ENCODE measurements around the gene IDI1. TPM values are rescaled to one million over a fixed set of nuclear protein-coding genes. Genes with fewer than 3 reads are reported as not detected.

IDI1 gene
- total RNA-seq, 1 donor from 2014 or later: 45.2 TPM

- no peak for TF ChIP-seq CTCF (conservative IDR thresholded peaks at IDR 0.05)
- H3K27ac Mint-ChIP-seq: no peak overlapping the region
- no peak for DNase-seq (ENCODE audit: extremely low spot score, unreplicated experiment)
- H3K27me3 Mint-ChIP-seq: no peaks in the 10 kb centered on the region
- peaks cover 26% of the 10 kb centered on the region for H3K36me3 Mint-ChIP-seq
- no peak overlapping the region for H3K4me3 Mint-ChIP-seq
- no peaks in the 10 kb centered on the region for H3K4me1 Mint-ChIP-seq (ENCODE audit: unreplicated experiment)
- no peaks in the 10 kb centered on the region for H3K9me3 Mint-ChIP-seq
Observed at GRCh38 chr10:1084011-1084950, 35.4 kb upstream of the IDI1 start.

GRCh38 chr10:1083581-1083980, 34.7 kb upstream of the IDI1 start:
- H3K27ac Mint-ChIP-seq: no peak overlapping the region
- peaks cover 27% of the 10 kb centered on the region for H3K36me3 Mint-ChIP-seq
- H3K4me1 Mint-ChIP-seq (ENCODE audit: unreplicated experiment): no peaks in the 10 kb centered on the region
- no peak for TF ChIP-seq CTCF (conservative IDR thresholded peaks at IDR 0.05)
- H3K4me3 Mint-ChIP-seq: no peak overlapping the region
- no peaks in the 10 kb centered on the region for H3K27me3 Mint-ChIP-seq
- DNase-seq (ENCODE audit: extremely low spot score, unreplicated experiment): no peak
- no peaks in the 10 kb centered on the region for H3K9me3 Mint-ChIP-seq

GRCh38 chr10:1078668-1079067, 29.7 kb upstream of the IDI1 start:
- Mint-ChIP-seq H3K9me3 (no peaks in the 10 kb centered on the region), H3K4me1 (ENCODE audit: unreplicated experiment) (no peaks in the 10 kb centered on the region), H3K27me3 (no peaks in the 10 kb centered on the region), H3K4me3 (no peak overlapping the region), H3K36me3 (peaks cover 20% of the 10 kb centered on the region), H3K27ac (no peak overlapping the region)
- DNase-seq (ENCODE audit: extremely low spot score, unreplicated experiment): no peak
- TF ChIP-seq CTCF (conservative IDR thresholded peaks at IDR 0.05): no peak

GRCh38 chr10:1074748-1075308, 25.9 kb upstream of the IDI1 start:
- H3K4me3 Mint-ChIP-seq: no peak overlapping the region
- no peak for DNase-seq (ENCODE audit: extremely low spot score, unreplicated experiment)
- H3K4me1 Mint-ChIP-seq (ENCODE audit: unreplicated experiment): no peaks in the 10 kb centered on the region
- TF ChIP-seq CTCF (conservative IDR thresholded peaks at IDR 0.05): peak; percentile 54
- no peaks in the 10 kb centered on the region for H3K27me3 Mint-ChIP-seq
- H3K36me3 Mint-ChIP-seq: peaks cover 16% of the 10 kb centered on the region
- H3K9me3 Mint-ChIP-seq: no peaks in the 10 kb centered on the region
- no peak overlapping the region for H3K27ac Mint-ChIP-seq

- no peak for TF ChIP-seq CTCF (conservative IDR thresholded peaks at IDR 0.05)
- Mint-ChIP-seq H3K27ac (no peak overlapping the region), H3K4me1 (ENCODE audit: unreplicated experiment) (no peaks in the 10 kb centered on the region), H3K27me3 (no peaks in the 10 kb centered on the region), H3K36me3 (peaks cover 14% of the 10 kb centered on the region), H3K4me3 (no peak overlapping the region), H3K9me3 (no peaks in the 10 kb centered on the region)
- no peak for DNase-seq (ENCODE audit: extremely low spot score, unreplicated experiment)
Observed at GRCh38 chr10:1074052-1074747, 25.3 kb upstream of the IDI1 start.

All from type B pancreatic cell (in vitro differentiated cells).